SK-N-SH (cell line): ENCODE data around the gene BCL6. TPM values are rescaled to one million over a fixed set of nuclear protein-coding genes. Genes with fewer than 3 reads are reported as not detected.

ENCODE experiments used
- CTCF ChIA-PET: fragments of 300-600, 350-600 bp; formaldehyde crosslinking; extraction: SDS; loops from one replicate; lab custom pipeline; 2021; lab: Yijun Ruan, JAX
- POLR2A ChIA-PET: fragments of 350-600 bp; sonication (Branson Sonifier 250); formaldehyde crosslinking; extraction: SDS; loops from one replicate; lab custom pipeline; 2020; ENCODE audit warnings: antibody characterized with exemption, inconsistent platforms; lab: Yijun Ruan, JAX
- DNase-seq: peaks from one replicate; pipeline ENCODE4 v3.0.0; 2012
- H2AFZ ChIP-seq: fragments of 200-600 bp; sonication (generic); 2 replicates; pipeline ENCODE4 v1.8.1; 2016; ENCODE audit warnings: antibody characterized with exemption, mild to moderate bottlenecking, low read depth
- H3F3A ChIP-seq: fragments of 200-600 bp; sonication (generic); replicated peaks from 2 replicates; pipeline ENCODE3; 2016; ENCODE audit warnings: antibody characterized with exemption, mild to moderate bottlenecking; ENCODE audit not compliant: insufficient read depth
- H3K27ac ChIP-seq, 2 experiments: fragments of 200-500 bp in 1 of 2; fragments of 200-600 bp in 1 of 2; sonication (Bioruptor generic) in 1 of 2; sonication (generic), shearing (Covaris generic) in 1 of 2; 2 replicates each; pipeline versions ENCODE4 v1.5.1 to v1.6.1; 2014 to 2016; ENCODE audit warnings: low read depth in 2 of 2, inconsistent platforms in 1 of 2, low read length in 1 of 2, mild to moderate bottlenecking in 1 of 2, mixed read lengths in 1 of 2
- H3K27me3 ChIP-seq: fragments of 200-600 bp; sonication (generic), shearing (Covaris generic); 2 replicates; pipeline ENCODE4 v1.6.1; 2016; ENCODE audit warnings: mixed run types; ENCODE audit not compliant: insufficient read depth
- H3K36me3 ChIP-seq, 2 experiments: fragments of 200-500 bp in 1 of 2; fragments of 200-600 bp in 1 of 2; sonication (Bioruptor generic) in 1 of 2; sonication (generic) in 1 of 2; replicated peaks in 1 of 2; 2 replicates each; pipeline versions ENCODE3 to v1.5.1; 2014 to 2016; ENCODE audit warnings: low read length in 1 of 2, mild to moderate bottlenecking in 1 of 2; ENCODE audit not compliant: insufficient read depth in 2 of 2, control insufficient read depth in 1 of 2
- H3K4me1 ChIP-seq, 2 experiments: fragments of 200-500 bp in 1 of 2; fragments of 200-600 bp in 1 of 2; sonication (Bioruptor generic) in 1 of 2; sonication (generic), shearing (Covaris generic) in 1 of 2; 2 replicates each; pipeline versions ENCODE4 v1.5.1 to v1.6.1; 2014 to 2016; ENCODE audit warnings: low read depth in 1 of 2, low read length in 1 of 2, mixed run types in 1 of 2; ENCODE audit not compliant: insufficient read depth in 2 of 2, control insufficient read depth in 1 of 2
- H3K4me2 ChIP-seq: fragments of 200-600 bp; sonication (generic), shearing (Covaris generic); 2 replicates; pipeline ENCODE4 v1.6.1; 2017; ENCODE audit warnings: mixed run types
- H3K4me3 ChIP-seq, 2 experiments: fragments of 200-500 bp in 1 of 2; fragments of 200-600 bp in 1 of 2; sonication (Bioruptor generic) in 1 of 2; sonication (generic), shearing (Covaris generic) in 1 of 2; 2 replicates each; pipeline versions ENCODE4 v1.5.1 to v1.8.1; 2014 to 2016; ENCODE audit warnings: low read depth in 2 of 2, inconsistent platforms in 1 of 2, low read length in 1 of 2, mild to moderate bottlenecking in 1 of 2, mixed read lengths in 1 of 2, moderate library complexity in 1 of 2
- H3K79me2 ChIP-seq: fragments of 200-600 bp; sonication (generic); 2 replicates; pipeline ENCODE4 v1.8.1; 2017; ENCODE audit warnings: mild to moderate bottlenecking; ENCODE audit not compliant: insufficient read depth
- H3K9ac ChIP-seq: fragments of 200-600 bp; sonication (generic); 2 replicates; pipeline ENCODE4 v1.6.1; 2017; ENCODE audit warnings: mixed run types
- H3K9me2 ChIP-seq: fragments of 200-600 bp; sonication (generic); 2 replicates; pipeline ENCODE4 v1.6.1; 2017; ENCODE audit warnings: mixed run types
- H3K9me3 ChIP-seq: fragments of 200-600 bp; sonication (generic); 2 replicates; pipeline ENCODE4 v1.6.1; 2017; ENCODE audit warnings: mixed run types, mild to moderate bottlenecking, moderate library complexity
- H4K20me1 ChIP-seq: fragments of 200-600 bp; sonication (generic); 2 replicates; pipeline ENCODE4 v1.6.1; 2017; ENCODE audit warnings: mild to moderate bottlenecking, mixed run types; ENCODE audit not compliant: insufficient read depth
- FOSL2 ChIP-seq: IDR thresholded peaks from 2 replicates; pipeline ENCODE4 v1.4.0; 2012; ENCODE audit warnings: low read depth, mild to moderate bottlenecking, moderate library complexity, borderline replicate concordance
- YY1 ChIP-seq: IDR thresholded peaks from 2 replicates; pipeline ENCODE4 v1.4.0; 2012; ENCODE audit warnings: low read depth, mild to moderate bottlenecking
- WGBS: methylation state at CpG from one replicate; pipeline ENCODE4 v1.1.6; 2017; ENCODE audit warnings: low lambda C conversion rate; 5-methylcytosine and 5-hydroxymethylcytosine counted together
- polyA plus RNA-seq, 3 experiments: library from polyadenylated mRNA; depleted of rRNA; stranded (reverse); fragments of >200 nt; gene quantifications; 2 replicates each; pipeline ENCODE4 v1.2.3, GENCODE V29; 2012
- TF ChIP-seq, protein P1 (sequence below): IDR thresholded peaks from 2 replicates; pipeline ENCODE4 v1.4.0; 2012; ENCODE audit warnings: low read depth, borderline replicate concordance
- TF ChIP-seq, protein P2 (sequence below): IDR thresholded peaks from 2 replicates; pipeline ENCODE4 v1.4.0; 2012; ENCODE audit warnings: low read depth

Gene BCL6
- polyA plus RNA-seq, 1 of the 3 experiments (the other 2 are of a cell fraction): 13.8 TPM

- CTCF ChIA-PET: interaction anchor here (0.8 to 1.6 kb wide), 7 partner anchors 19 to 1484 kb away, joined by 3 to 6 read pairs (median 4); no protein-coding TSS in a partner anchor
Measured at GRCh38 chr3:187744169-187745151, 808 bp downstream of the BCL6 start.

DNA sequence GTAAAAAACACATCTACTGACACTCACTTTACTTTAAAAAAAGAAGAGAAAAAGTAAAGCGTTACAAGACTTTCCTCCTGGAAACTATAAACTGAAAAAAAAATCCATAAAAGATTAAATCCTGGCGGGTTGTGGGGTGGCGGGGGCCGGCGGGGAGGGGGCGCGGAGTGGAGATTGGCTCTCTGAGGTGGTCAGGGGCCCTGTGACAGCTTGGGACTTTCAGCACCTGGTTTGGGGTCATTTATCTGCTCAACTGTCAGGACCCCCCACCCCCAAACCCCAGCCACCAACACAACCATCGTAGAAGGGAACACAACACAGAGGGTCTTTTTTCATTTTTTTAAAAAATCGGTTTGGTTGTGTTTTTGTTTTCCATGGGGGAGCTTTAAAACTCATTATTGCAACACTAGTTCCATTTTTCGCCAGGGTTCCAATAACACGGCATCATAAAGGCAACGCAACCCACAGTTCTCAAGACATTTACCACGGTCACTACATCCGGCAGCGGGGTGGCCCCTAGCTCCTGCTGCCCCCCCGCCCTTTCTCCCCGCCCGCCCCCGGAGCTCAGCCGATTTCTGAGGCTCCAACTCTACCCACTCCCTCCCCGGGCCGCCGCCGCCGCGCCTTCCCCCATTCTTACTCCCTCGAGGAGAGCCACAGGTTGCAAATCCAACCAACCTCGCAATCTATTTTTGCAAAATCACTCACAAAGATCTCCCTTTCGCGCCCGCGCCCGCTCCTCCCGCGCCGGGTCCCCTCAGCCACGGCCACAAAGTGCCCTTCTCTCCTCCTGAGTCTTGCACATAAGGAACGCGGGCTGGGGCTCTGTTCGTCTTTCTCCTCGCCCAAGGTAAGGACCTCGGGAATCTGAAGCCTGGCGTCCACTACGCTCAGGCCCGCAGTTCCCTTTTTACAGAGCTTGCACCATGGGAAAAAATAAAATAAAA, 1.8 kb downstream of the BCL6 start:
- peaks cover 28% of the 10 kb centered on the region for H3F3A ChIP-seq
- peak overlapping the region in 1 of 2 experiments; percentile 97; a peak in 3 of 4 replicates for H3K27ac ChIP-seq
- no peaks in the 10 kb centered on the region for H3K9me3 ChIP-seq
- ChIA-PET CTCF (interaction anchor here (0.9 to 1.3 kb wide), 3 partner anchors 10 to 1408 kb away, joined by 3 to 4 read pairs (median 3); no protein-coding TSS in a partner anchor), POLR2A (no interaction called here)
- peak overlapping the region; percentile 93 for H3K4me2 ChIP-seq
- peaks cover 60% of the 10 kb centered on the region for H3K79me2 ChIP-seq
- H3K9me2 ChIP-seq: no peaks in the 10 kb centered on the region
- H4K20me1 ChIP-seq: no peaks in the 10 kb centered on the region; the same call in 1 of the 2 replicates
- 4% methylated on average over 44 of the region's 45 CpGs for WGBS
- TF ChIP-seq, protein P1, sequence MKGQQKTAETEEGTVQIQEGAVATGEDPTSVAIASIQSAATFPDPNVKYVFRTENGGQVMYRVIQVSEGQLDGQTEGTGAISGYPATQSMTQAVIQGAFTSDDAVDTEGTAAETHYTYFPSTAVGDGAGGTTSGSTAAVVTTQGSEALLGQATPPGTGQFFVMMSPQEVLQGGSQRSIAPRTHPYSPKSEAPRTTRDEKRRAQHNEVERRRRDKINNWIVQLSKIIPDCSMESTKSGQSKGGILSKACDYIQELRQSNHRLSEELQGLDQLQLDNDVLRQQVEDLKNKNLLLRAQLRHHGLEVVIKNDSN: no peak
- TF ChIP-seq YY1: peak; percentile 16; the same call in 1 of the 2 replicates
- H3K4me1 ChIP-seq: peaks cover 19 to 38% of the 10 kb centered on the region in 2 experiments; a peak in 2 of 4 replicates
- no peaks in the 10 kb centered on the region for H3K27me3 ChIP-seq
- H3K36me3 ChIP-seq: no peaks in the 10 kb centered on the region
- peak overlapping the region; percentile 81 to 94 for H3K4me3 ChIP-seq
- H3K9ac ChIP-seq: peak overlapping the region; percentile 93
- DNase-seq: no peak
- peak overlapping the region; percentile 76; the same call in 1 of the 2 replicates for H2AFZ ChIP-seq

More at GRCh38 chr3:187744169-187745151, 808 bp downstream of the BCL6 start:
- Histone ChIP-seq H3F3A (peaks cover 18% of the 10 kb centered on the region), H3K79me2 (peaks cover 50% of the 10 kb centered on the region), H3K4me3 (peak overlapping the region; percentile 81 to 94), H3K9ac (peak overlapping the region; percentile 93), H3K9me3 (no peaks in the 10 kb centered on the region), H3K4me2 (peak overlapping the region; percentile 93), H3K27ac (peak overlapping the region; percentile 68 to 97), H3K36me3 (no peaks in the 10 kb centered on the region), H4K20me1 (no peaks in the 10 kb centered on the region; the same call in 1 of the 2 replicates), H3K27me3 (no peaks in the 10 kb centered on the region), H3K9me2 (no peaks in the 10 kb centered on the region), H2AFZ (peak overlapping the region; percentile 76), H3K4me1 (peaks cover 19 to 29% of the 10 kb centered on the region in 2 experiments; a peak in 2 of 4 replicates)
- DNase-seq: peak; percentile 61
- TF ChIP-seq FOSL2: no peak
- TF ChIP-seq, protein P2, sequence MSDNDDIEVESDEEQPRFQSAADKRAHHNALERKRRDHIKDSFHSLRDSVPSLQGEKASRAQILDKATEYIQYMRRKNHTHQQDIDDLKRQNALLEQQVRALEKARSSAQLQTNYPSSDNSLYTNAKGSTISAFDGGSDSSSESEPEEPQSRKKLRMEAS: peak; percentile 27; the same call in 1 of the 2 replicates
- WGBS: under 1% methylated on average over 42 of the region's 55 CpGs
- POLR2A ChIA-PET: no interaction called here
